GM18511 (cell line): Measurements from ENCODE around the gene TRA2A.
"Not testable (repeated sequence)": the region's sequence is repeated elsewhere in the genome, so short reads cannot be mapped to it uniquely, and the experiment has no call there.

Experiments used
- ATAC-seq: cut with Tn5 transposase; IDR thresholded peaks from one replicate; pipeline ENCODE4 v1.9.1; 2021; ENCODE audit warnings: mild to moderate bottlenecking, moderate library complexity; ENCODE audit not compliant: unreplicated experiment

Gene TRA2A

GRCh38 chr7:23513746-23514145 lies 18.0 kb downstream of the TRA2A start:
- not testable (repeated sequence) for ATAC-seq

GRCh38 chr7:23494009-23494408 lies 37.8 kb downstream of the TRA2A start:
- ATAC-seq, result no peak

GRCh38 chr7:23491502-23491901 lies 40.3 kb downstream of the TRA2A start:
- no peak for ATAC-seq

GRCh38 chr7:23490357-23491135 lies 41.2 kb downstream of the TRA2A start:
- ATAC-seq, result peak; percentile 88

GRCh38 chr7:23488714-23489113 lies 43.1 kb downstream of the TRA2A start:
- ATAC-seq, result not testable (repeated sequence)

GRCh38 chr7:23487670-23488069 lies 44.1 kb downstream of the TRA2A start:
- ATAC-seq, result no peak

- ATAC-seq, result no peak
Observed at GRCh38 chr7:23486002-23486773, 45.6 kb downstream of the TRA2A start.

- no peak for ATAC-seq
Observed at GRCh38 chr7:23482686-23483085, 49.1 kb downstream of the TRA2A start.

- no peak for ATAC-seq
Observed at GRCh38 chr7:23477962-23478866, 53.6 kb downstream of the TRA2A start.

- ATAC-seq, result no peak
Observed at GRCh38 chr7:23477157-23477499, 54.7 kb downstream of the TRA2A start.

GRCh38 chr7:23476286-23477156 lies 55.3 kb downstream of the TRA2A start:
- ATAC-seq, result no peak

GRCh38 chr7:23475576-23475839 lies 56.3 kb downstream of the TRA2A start:
- no peak for ATAC-seq

GRCh38 chr7:23474829-23475575 lies 56.8 kb downstream of the TRA2A start:
- ATAC-seq, result no peak

- ATAC-seq, result peak; percentile 74
Observed at GRCh38 chr7:23474094-23474828, 57.5 kb downstream of the TRA2A start.

GRCh38 chr7:23473844-23474093 lies 58.0 kb downstream of the TRA2A start:
- ATAC-seq, result no peak

GRCh38 chr7:23472956-23473843 lies 58.6 kb downstream of the TRA2A start:
- no peak for ATAC-seq

GRCh38 chr7:23472556-23472955 lies 59.2 kb downstream of the TRA2A start:
- no peak for ATAC-seq

GRCh38 chr7:23472046-23472445 lies 59.7 kb downstream of the TRA2A start:
- no peak for ATAC-seq
